ENCODE results near the gene PNPO.

DNA sequence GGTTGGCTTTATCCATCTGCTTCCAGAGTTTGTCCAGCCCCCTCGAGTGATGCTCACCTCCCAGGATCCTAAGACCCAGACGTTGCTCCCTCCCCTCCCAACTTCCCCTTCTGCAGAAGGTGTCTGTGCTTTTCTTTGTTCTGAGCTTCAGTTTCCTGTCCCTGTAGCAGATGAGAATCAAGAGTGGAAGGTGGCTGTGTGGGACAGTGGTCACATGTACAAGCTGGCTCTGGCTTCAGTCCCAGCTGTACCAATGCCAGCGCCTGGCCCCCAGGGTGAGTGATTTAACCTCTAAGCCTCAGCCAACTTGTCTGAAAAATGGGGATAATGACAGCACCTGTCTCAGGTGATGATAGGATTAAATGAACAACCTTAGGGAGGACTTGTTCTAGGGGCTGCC lies 8.6 kb downstream of the PNPO start:
- TF ChIP-seq CTCF (IDR thresholded peaks at IDR 0.05; ENCODE audit: poor library complexity, severe bottlenecking) (no peak), EZH2 (IDR thresholded peaks at IDR 0.05; ENCODE audit: borderline replicate concordance, insufficient read depth, low read length, poor library complexity, severe bottlenecking) (no peak), RAD21 (conservative IDR thresholded peaks at IDR 0.05) (no peak), POLR2AphosphoS5 (IDR thresholded peaks at IDR 0.05) (no peak), MXI1 (conservative IDR thresholded peaks at IDR 0.05; ENCODE audit: poor library complexity, severe bottlenecking) (no peak), EP300 (conservative IDR thresholded peaks at IDR 0.05; ENCODE audit: poor library complexity, severe bottlenecking) (no peak)
- TF ChIP-seq, protein P1, sequence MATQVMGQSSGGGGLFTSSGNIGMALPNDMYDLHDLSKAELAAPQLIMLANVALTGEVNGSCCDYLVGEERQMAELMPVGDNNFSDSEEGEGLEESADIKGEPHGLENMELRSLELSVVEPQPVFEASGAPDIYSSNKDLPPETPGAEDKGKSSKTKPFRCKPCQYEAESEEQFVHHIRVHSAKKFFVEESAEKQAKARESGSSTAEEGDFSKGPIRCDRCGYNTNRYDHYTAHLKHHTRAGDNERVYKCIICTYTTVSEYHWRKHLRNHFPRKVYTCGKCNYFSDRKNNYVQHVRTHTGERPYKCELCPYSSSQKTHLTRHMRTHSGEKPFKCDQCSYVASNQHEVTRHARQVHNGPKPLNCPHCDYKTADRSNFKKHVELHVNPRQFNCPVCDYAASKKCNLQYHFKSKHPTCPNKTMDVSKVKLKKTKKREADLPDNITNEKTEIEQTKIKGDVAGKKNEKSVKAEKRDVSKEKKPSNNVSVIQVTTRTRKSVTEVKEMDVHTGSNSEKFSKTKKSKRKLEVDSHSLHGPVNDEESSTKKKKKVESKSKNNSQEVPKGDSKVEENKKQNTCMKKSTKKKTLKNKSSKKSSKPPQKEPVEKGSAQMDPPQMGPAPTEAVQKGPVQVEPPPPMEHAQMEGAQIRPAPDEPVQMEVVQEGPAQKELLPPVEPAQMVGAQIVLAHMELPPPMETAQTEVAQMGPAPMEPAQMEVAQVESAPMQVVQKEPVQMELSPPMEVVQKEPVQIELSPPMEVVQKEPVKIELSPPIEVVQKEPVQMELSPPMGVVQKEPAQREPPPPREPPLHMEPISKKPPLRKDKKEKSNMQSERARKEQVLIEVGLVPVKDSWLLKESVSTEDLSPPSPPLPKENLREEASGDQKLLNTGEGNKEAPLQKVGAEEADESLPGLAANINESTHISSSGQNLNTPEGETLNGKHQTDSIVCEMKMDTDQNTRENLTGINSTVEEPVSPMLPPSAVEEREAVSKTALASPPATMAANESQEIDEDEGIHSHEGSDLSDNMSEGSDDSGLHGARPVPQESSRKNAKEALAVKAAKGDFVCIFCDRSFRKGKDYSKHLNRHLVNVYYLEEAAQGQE (IDR thresholded peaks at IDR 0.05; ENCODE audit: borderline replicate concordance): no peak

Data from neural cell (in vitro differentiated cells).